ENCODE data around the gene BRD4.

Gene BRD4

GRCh38 chr19:15266683-15267082, 65.7 kb downstream of the BRD4 start:
- in situ Hi-C loops (cut with MboI; ENCODE audit: low sequenced_read_pairs, unreplicated experiment), result no loop called here
- no peak for DNase-seq (ENCODE audit: low spot score)
- TF ChIP-seq CTCF (IDR thresholded peaks at IDR 0.05; ENCODE audit: borderline replicate concordance, control extremely low read depth, extremely low read depth, insufficient read depth, missing control alignments), result no peak

GRCh38 chr19:15265850-15266248, 66.5 kb downstream of the BRD4 start:
- no peak for TF ChIP-seq CTCF (IDR thresholded peaks at IDR 0.05; ENCODE audit: borderline replicate concordance, control extremely low read depth, extremely low read depth, insufficient read depth, missing control alignments)
- in situ Hi-C loops (cut with MboI; ENCODE audit: low sequenced_read_pairs, unreplicated experiment), result no loop called here
- no peak for DNase-seq (ENCODE audit: low spot score)

GRCh38 chr19:15265214-15265849, 67.0 kb downstream of the BRD4 start:
- TF ChIP-seq CTCF (IDR thresholded peaks at IDR 0.05; ENCODE audit: borderline replicate concordance, control extremely low read depth, extremely low read depth, insufficient read depth, missing control alignments), result no peak
- in situ Hi-C loops (cut with MboI; ENCODE audit: low sequenced_read_pairs, unreplicated experiment), result no loop called here
- no peak for DNase-seq (ENCODE audit: low spot score)

- TF ChIP-seq CTCF (IDR thresholded peaks at IDR 0.05; ENCODE audit: borderline replicate concordance, control extremely low read depth, extremely low read depth, insufficient read depth, missing control alignments), result no peak
- no peak for DNase-seq (ENCODE audit: low spot score)
- in situ Hi-C loops (cut with MboI; ENCODE audit: low sequenced_read_pairs, unreplicated experiment), result no loop called here
These were observed 67.5 kb downstream of the BRD4 start for GRCh38 chr19:15264933-15265206.

- TF ChIP-seq CTCF (IDR thresholded peaks at IDR 0.05; ENCODE audit: borderline replicate concordance, control extremely low read depth, extremely low read depth, insufficient read depth, missing control alignments), result peak; percentile 80
- in situ Hi-C loops (cut with MboI; ENCODE audit: low sequenced_read_pairs, unreplicated experiment), result no loop called here
- peak; percentile 82 for DNase-seq (ENCODE audit: low spot score)
These were observed 68.0 kb downstream of the BRD4 start for GRCh38 chr19:15264061-15264932.

- in situ Hi-C loops (cut with MboI; ENCODE audit: low sequenced_read_pairs, unreplicated experiment), result no loop called here
- TF ChIP-seq CTCF (IDR thresholded peaks at IDR 0.05; ENCODE audit: borderline replicate concordance, control extremely low read depth, extremely low read depth, insufficient read depth, missing control alignments), result no peak
- no peak for DNase-seq (ENCODE audit: low spot score)
These were observed 68.9 kb downstream of the BRD4 start for GRCh38 chr19:15263361-15263985.

All from GM13976 (cell line).